PC-3 (cell line): ENCODE results near the gene BRCC3. TPM values are rescaled to one million over a fixed set of nuclear protein-coding genes. Genes with fewer than 3 reads are reported as not detected.

Experiments used
- ATAC-seq: fragments of 200-7000 bp; cut with Tn5 transposase; 2 replicates; pipeline ENCODE4 v1.9.1; 2020; ENCODE audit warnings: mild to moderate bottlenecking, moderate library complexity
- BruUV-seq: library from RNA; stranded (reverse); fragments of 400-500 nt; replicated peaks from 2 replicates; lab custom pipeline; 2021; lab: Mats Ljungman, UMichigan
- CTCF ChIA-PET: fragments of 300-600 bp; sonication (Branson Sonifier 250); formaldehyde crosslinking; loops from one replicate; lab custom pipeline; 2022; ENCODE audit warnings: antibody characterized with exemption; lab: Charles Lee
- POLR2A ChIA-PET: fragments of 300-600 bp; sonication (Branson Sonifier 250); formaldehyde crosslinking; loops from one replicate; lab custom pipeline; 2022; ENCODE audit warnings: antibody characterized with exemption; ENCODE audit not compliant: unreplicated experiment; lab: Charles Lee
- DNase-seq: peaks from one replicate; pipeline ENCODE4 v3.0.0-alpha.2; 2015
- H2AFZ ChIP-seq: fragments of 300-600 bp; sonication (generic); 2 replicates; pipeline ENCODE4 v1.6.0; 2016; ENCODE audit warnings: antibody characterized with exemption, low read length
- H3F3A ChIP-seq: fragments of 300-600 bp; sonication (generic); one replicate; pipeline ENCODE4 v1.6.0; 2017; ENCODE audit warnings: antibody characterized with exemption, low read length, control low read depth, mild to moderate bottlenecking; ENCODE audit not compliant: unreplicated experiment
- H3K27ac ChIP-seq: fragments of 300-600 bp; sonication (generic); 2 replicates; pipeline ENCODE4 v1.5.1; 2016; ENCODE audit warnings: mild to moderate bottlenecking, low read length
- H3K27me3 ChIP-seq: fragments of 300-600 bp; sonication (generic); 2 replicates; pipeline ENCODE4 v1.6.1; 2016; ENCODE audit warnings: low read length, mixed read lengths
- H3K36me3 ChIP-seq: fragments of 300-600 bp; sonication (generic); 2 replicates; pipeline ENCODE4 v1.6.1; 2016; ENCODE audit warnings: low read depth, mixed run types, low read length, mixed read lengths
- H3K4me1 ChIP-seq: fragments of 300-600 bp; sonication (generic); 2 replicates; pipeline ENCODE4 v1.5.1; 2016; ENCODE audit warnings: low read length; ENCODE audit not compliant: insufficient read depth
- H3K4me2 ChIP-seq: fragments of 300-600 bp; sonication (generic); 2 replicates; pipeline ENCODE4 v1.6.0; 2016; ENCODE audit warnings: low read length
- H3K4me3 ChIP-seq: fragments of 300-600 bp; sonication (generic); 2 replicates; pipeline ENCODE4 v1.5.1; 2016; ENCODE audit warnings: mild to moderate bottlenecking, low read length, mixed read lengths
- H3K79me2 ChIP-seq: fragments of 300-600 bp; sonication (generic); 2 replicates; pipeline ENCODE4 v1.6.1; 2017; ENCODE audit warnings: low read length, mixed read lengths
- H3K9ac ChIP-seq: fragments of 300-600 bp; sonication (generic); 2 replicates; pipeline ENCODE4 v1.6.0; 2016; ENCODE audit warnings: mild to moderate bottlenecking, low read length
- H3K9me2 ChIP-seq: fragments of 300-600 bp; sonication (generic); replicated peaks from 2 replicates; pipeline ENCODE4 v1.6.1; 2016; ENCODE audit warnings: mixed run types, low read length, mixed read lengths
- H3K9me3 ChIP-seq: fragments of 300-600 bp; sonication (generic); 2 replicates; pipeline ENCODE4 v1.6.1; 2016; ENCODE audit warnings: low read length, mixed read lengths
- H4K20me1 ChIP-seq: fragments of 300-600 bp; sonication (generic); 2 replicates; pipeline ENCODE4 v1.6.1; 2016; ENCODE audit warnings: low read length, mixed read lengths
- CTCF ChIP-seq: fragments of 300-600 bp; sonication (generic); conservative IDR thresholded peaks from 2 replicates; pipeline ENCODE4 v1.5.1; 2017; ENCODE audit warnings: antibody characterized with exemption, low read depth, mild to moderate bottlenecking, low read length
- EZH2 ChIP-seq: fragments of 300-600 bp; sonication (generic); IDR thresholded peaks from one replicate; pipeline ENCODE4 v1.6.1; 2017; ENCODE audit warnings: antibody characterized with exemption, mild to moderate bottlenecking, low read length; ENCODE audit not compliant: unreplicated experiment
- EZH2phosphoT487 ChIP-seq: fragments of 300-600 bp; sonication (generic); IDR thresholded peaks from 2 replicates; pipeline ENCODE4 v1.6.1; 2018; ENCODE audit warnings: mild to moderate bottlenecking, antibody characterized with exemption, low read length, borderline replicate concordance
- intact Hi-C: fragments of 100-400 bp; cut with micrococcal nuclease; formaldehyde crosslinking; loops from 2 replicates; pipeline ENCODE4 v1.9.0; 2023
- total RNA-seq: library from RNA; depleted of rRNA; stranded (reverse); fragments of >200 nt; gene quantifications from 2 replicates; pipeline ENCODE4 v1.2.3, GENCODE V29; 2014

The BRCC3 gene
- total RNA-seq, 1 experiment from 2014 or later: 19.7 TPM

DNA sequence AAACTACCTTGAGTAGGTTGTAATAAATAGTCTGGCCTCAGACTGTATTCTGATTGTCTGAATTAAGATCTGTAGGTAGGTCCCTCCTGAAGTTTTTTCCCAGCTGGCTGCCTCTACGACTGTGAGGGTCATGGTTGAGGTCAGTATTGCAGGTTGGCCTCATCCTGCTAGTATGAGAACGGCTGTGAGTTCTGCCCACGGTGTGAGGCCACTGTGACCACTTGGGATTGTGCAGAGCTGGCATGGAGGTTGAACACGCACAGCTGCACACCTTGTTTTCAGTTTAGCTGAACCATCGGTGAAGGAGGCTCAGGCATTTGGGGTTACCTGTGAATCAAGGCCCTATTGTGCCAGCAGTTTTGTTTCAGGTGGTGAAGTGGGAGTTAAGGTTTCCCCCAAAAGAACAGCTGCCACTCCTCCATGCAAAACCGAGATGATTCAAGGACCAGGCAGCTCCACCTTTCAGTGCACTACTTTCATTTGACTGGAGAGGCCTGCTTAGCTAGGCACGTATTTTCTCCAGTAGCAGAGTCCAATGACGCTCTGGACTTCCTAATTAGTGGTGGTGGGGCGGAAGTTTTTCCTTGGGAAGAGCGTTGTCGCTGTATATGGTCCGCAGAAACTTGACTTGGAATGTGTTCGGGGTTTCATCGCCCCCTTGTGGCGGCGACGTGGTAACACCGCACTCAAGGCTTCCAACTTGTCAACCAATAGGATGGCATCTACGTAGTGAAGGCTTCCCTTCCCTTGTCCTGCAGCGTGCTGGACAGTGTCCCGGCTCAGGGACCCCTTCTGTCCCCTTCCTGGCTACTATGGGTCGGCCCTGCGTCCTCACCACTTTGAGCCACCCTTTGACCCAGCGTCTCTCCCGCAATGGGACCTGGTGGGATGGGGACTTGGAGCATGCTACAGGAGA is 14.2 kb upstream of the BRCC3 start:
- 0 out of 2 replicates have a peak overlapping the region, but pooled peaks have one; percentile 36 for H2AFZ ChIP-seq
- TF ChIP-seq CTCF (peak; percentile 81), EZH2 (no peak)
- CTCF ChIA-PET: interaction anchor here (0.8 kb wide), 1 partner anchor 29 kb away, joined by 3 read pairs; no protein-coding TSS in a partner anchor
- POLR2A ChIA-PET: no interaction called here
- H3K79me2 ChIP-seq: no peaks in the 10 kb centered on the region
- H3K4me3 ChIP-seq: no peak overlapping the region
- no TSS peak for BruUV-seq
- no peak overlapping the region for H3K9ac ChIP-seq
- H3F3A ChIP-seq: no peaks in the 10 kb centered on the region
- H3K4me2 ChIP-seq: peak overlapping the region; percentile 52
- H4K20me1 ChIP-seq: no peaks in the 10 kb centered on the region
- ATAC-seq: peak; percentile 82
- no peaks in the 10 kb centered on the region for H3K9me3 ChIP-seq
- H3K4me1 ChIP-seq: no peaks in the 10 kb centered on the region
- H3K27me3 ChIP-seq: no peaks in the 10 kb centered on the region
- intact Hi-C loops: loop anchor here (1.0 to 10.0 kb wide), 4 partner anchors 31 to 142 kb away; partner anchors contain the start of gene FUNDC2
- H3K27ac ChIP-seq: no peak overlapping the region
- H3K36me3 ChIP-seq: peaks cover 11% of the 10 kb centered on the region; the same call in 1 of the 2 replicates
- H3K9me2 ChIP-seq: no peaks in the 10 kb centered on the region
- peak; percentile 73 for DNase-seq

DNA sequence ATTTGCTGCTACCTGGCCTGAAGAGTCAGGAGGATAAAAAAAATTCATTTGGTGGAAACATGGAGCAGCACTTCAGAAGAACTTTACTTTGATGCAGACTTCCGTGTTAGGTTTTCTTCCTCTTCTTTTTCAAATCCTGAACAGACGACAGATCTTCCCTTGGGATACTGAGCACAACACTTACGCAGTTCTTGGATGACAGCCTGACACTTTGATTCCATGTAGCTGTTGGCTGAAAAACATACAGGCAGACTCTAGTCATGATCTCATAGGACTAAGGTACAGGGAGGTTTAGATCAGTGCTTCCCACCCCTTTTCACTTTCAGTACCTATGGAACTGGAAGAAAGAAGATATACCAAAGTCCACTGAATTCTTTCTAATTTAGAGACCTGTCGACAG is 9.5 kb upstream of the BRCC3 start:
- ATAC-seq: no peak
- Histone ChIP-seq H4K20me1 (no peaks in the 10 kb centered on the region), H3K9me2 (no peaks in the 10 kb centered on the region), H3K27me3 (no peaks in the 10 kb centered on the region), H3K4me3 (no peak overlapping the region), H3K4me2 (no peak overlapping the region), H3K9me3 (no peaks in the 10 kb centered on the region), H3K36me3 (0 out of 2 replicates have a peak, but pooled peaks cover 11% of the 10 kb centered on the region), H3F3A (no peaks in the 10 kb centered on the region), H3K27ac (no peak overlapping the region), H3K79me2 (peaks cover 13% of the 10 kb centered on the region), H2AFZ (no peak overlapping the region), H3K4me1 (peaks cover 22% of the 10 kb centered on the region), H3K9ac (no peak overlapping the region)
- no TSS peak for BruUV-seq
- TF ChIP-seq EZH2 (no peak), CTCF (no peak), EZH2phosphoT487 (no peak)
- intact Hi-C loops: no loop called here
- POLR2A ChIA-PET: no interaction called here
- no peak for DNase-seq
- CTCF ChIA-PET: no interaction called here
